Activated CD4-positive, alpha-beta memory T cell treated with anti-CD3 and anti-CD28 coated beads, Interleukin-2, amount 10 ng/mL, durations not matched to agents 7 days and 5 days (primary cell): Measurements from ENCODE around the gene POFUT2. TPM values are rescaled to one million over a fixed set of nuclear protein-coding genes. Genes with fewer than 3 reads are reported as not detected.

Experiments
- CTCF ChIA-PET: fragments of 350-600 bp; sonication (Branson Sonifier 250); formaldehyde crosslinking; loops from one replicate; lab custom pipeline; 2021; ENCODE audit warnings: antibody characterized with exemption, inconsistent platforms; lab: Charles Lee
- POLR2A ChIA-PET: fragments of 350-600 bp; sonication (Branson Sonifier 250); formaldehyde crosslinking; loops from one replicate; lab custom pipeline; 2021; ENCODE audit warnings: antibody characterized with exemption; lab: Charles Lee
- DNase-seq: peaks from one replicate; pipeline ENCODE4 v3.0.0-alpha.2; 2020
- H3K27ac Mint-ChIP-seq: one replicate; pipeline ENCODE4 v1.8.0; 2021; ENCODE audit warnings: mild to moderate bottlenecking, mixed read lengths
- H3K27me3 Mint-ChIP-seq: one replicate; pipeline ENCODE4 v1.8.0; 2021; ENCODE audit warnings: mixed read lengths
- H3K36me3 Mint-ChIP-seq: one replicate; pipeline ENCODE4 v1.8.0; 2021; ENCODE audit warnings: low read depth, mixed read lengths
- H3K4me1 Mint-ChIP-seq: one replicate; pipeline ENCODE4 v1.8.0; 2021; ENCODE audit warnings: mixed read lengths
- H3K4me3 Mint-ChIP-seq: one replicate; pipeline ENCODE4 v1.8.0; 2021; ENCODE audit warnings: mild to moderate bottlenecking, mixed read lengths
- H3K9me3 Mint-ChIP-seq: one replicate; pipeline ENCODE4 v1.8.0; 2021; ENCODE audit warnings: mixed read lengths
- total RNA-seq, 2 experiments: library from RNA; stranded (reverse); gene quantifications; one replicate each; pipeline ENCODE4 v1.2.3, GENCODE V29; 2021

The POFUT2 gene
- total RNA-seq, 2 experiments from 2014 or later: 23.5 to 25.1 TPM

DNA sequence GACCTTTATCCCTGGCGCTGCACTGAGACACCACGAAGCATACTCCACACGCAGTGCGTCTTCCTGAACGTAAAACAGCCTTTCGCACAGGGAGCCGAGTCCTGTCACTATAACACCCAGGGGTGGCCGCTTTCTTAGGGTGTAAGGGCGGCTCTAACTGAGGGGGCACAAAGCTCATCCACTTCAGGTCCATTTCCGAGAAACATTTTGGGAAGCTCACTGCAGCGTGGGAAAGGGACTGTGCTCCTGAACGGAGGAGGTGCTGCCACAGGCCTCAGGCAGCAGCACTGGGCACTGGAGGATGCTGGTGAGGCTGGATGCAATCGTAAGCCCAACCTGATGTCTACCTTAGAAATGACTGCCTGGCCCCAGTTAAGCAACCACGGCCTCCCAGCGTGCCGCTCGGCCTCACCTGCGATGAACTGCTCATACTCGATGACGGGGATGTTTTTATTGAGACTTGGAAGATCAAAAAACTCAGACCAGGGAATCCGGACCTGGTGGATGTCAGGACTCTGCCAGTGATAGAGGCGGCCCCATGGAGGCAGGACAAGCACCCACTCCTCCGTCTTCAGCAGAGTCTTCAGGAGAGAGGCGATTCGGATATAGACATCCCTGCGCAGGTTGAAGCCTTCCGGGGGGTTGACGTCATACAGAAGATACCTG, 2.3 kb downstream of the POFUT2 start:
- H3K27me3 Mint-ChIP-seq: no peaks in the 10 kb centered on the region
- peak overlapping the region; percentile 2 for H3K27ac Mint-ChIP-seq
- peak overlapping the region; percentile 31 for H3K4me3 Mint-ChIP-seq
- H3K4me1 Mint-ChIP-seq: peaks cover 41% of the 10 kb centered on the region
- no peak for DNase-seq
- H3K36me3 Mint-ChIP-seq: peaks cover 30% of the 10 kb centered on the region
- ChIA-PET POLR2A (no interaction called here), CTCF (interaction anchor here (0.5 to 0.7 kb wide), 2 partner anchors 132 to 457 kb away, joined by 3 to 4 read pairs; no protein-coding TSS in a partner anchor)
- H3K9me3 Mint-ChIP-seq: no peaks in the 10 kb centered on the region

GRCh38 chr21:45284456-45284741, 3.3 kb downstream of the POFUT2 start:
- no peaks in the 10 kb centered on the region for H3K27me3 Mint-ChIP-seq
- POLR2A ChIA-PET: interaction anchor here (1.0 kb wide), 1 partner anchor 60 kb away, joined by 3 read pairs; no protein-coding TSS in a partner anchor
- no peak overlapping the region for H3K27ac Mint-ChIP-seq
- no peak overlapping the region for H3K4me3 Mint-ChIP-seq
- peaks cover 30% of the 10 kb centered on the region for H3K36me3 Mint-ChIP-seq
- CTCF ChIA-PET: interaction anchor here (0.7 kb wide), 1 partner anchor 131 kb away, joined by 3 read pairs; no protein-coding TSS in a partner anchor
- no peak for DNase-seq
- H3K4me1 Mint-ChIP-seq: peaks cover 36% of the 10 kb centered on the region
- H3K9me3 Mint-ChIP-seq: no peaks in the 10 kb centered on the region

DNA sequence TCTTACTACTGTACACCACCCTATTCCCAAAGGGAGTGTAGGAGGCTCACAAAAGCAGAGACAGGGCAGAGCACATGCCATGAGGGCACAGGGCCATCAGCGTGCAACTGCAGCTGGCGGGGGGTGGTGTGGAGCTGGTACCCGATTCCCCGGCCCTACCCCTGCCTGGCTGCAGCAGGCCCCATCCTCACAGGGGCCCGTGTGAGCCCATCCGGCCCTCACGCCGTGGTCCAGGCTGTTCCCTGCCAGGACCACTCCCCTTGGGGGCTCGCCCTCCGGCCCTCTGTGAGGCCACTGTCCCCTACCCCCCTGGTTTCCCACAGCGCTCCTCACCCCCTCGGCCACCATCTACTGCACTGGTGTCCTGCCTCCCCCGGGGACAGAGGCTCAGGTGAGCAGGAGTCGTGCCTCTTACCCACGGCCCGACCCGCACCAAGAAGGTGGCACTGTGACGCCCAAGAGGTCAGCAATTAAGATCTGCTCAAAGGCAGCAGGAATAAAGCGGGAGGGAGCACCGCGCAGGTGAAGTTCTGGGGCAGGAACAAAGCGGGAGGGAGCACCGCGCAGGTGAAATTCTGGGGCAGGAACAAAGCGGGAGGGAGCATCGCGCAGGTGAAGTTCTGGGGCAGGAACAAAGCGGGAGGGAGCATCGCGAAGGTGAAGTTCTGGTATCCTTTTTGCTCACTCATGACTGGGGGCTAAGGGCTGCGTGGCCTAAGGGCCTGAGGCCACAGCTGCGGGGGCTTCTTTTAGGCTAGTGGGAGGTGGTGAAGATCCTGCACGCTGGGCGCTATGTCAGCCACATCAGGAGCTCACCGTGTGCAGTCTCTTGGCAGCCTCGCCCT, 3.9 kb downstream of the POFUT2 start:
- ChIA-PET POLR2A (interaction anchor here (1.0 kb wide), 1 partner anchor 59 kb away, joined by 3 read pairs; no protein-coding TSS in a partner anchor), CTCF (no interaction called here)
- no peak overlapping the region for H3K27ac Mint-ChIP-seq
- H3K9me3 Mint-ChIP-seq: no peaks in the 10 kb centered on the region
- H3K27me3 Mint-ChIP-seq: no peaks in the 10 kb centered on the region
- no peak for DNase-seq
- H3K4me1 Mint-ChIP-seq: peaks cover 32% of the 10 kb centered on the region
- H3K36me3 Mint-ChIP-seq: peaks cover 30% of the 10 kb centered on the region
- H3K4me3 Mint-ChIP-seq: no peak overlapping the region

GRCh38 chr21:45283035-45283610, 4.6 kb downstream of the POFUT2 start:
- peaks cover 29% of the 10 kb centered on the region for H3K4me1 Mint-ChIP-seq
- CTCF ChIA-PET: no interaction called here
- POLR2A ChIA-PET: no interaction called here
- no peak for DNase-seq
- H3K9me3 Mint-ChIP-seq: no peaks in the 10 kb centered on the region
- no peaks in the 10 kb centered on the region for H3K27me3 Mint-ChIP-seq
- peaks cover 30% of the 10 kb centered on the region for H3K36me3 Mint-ChIP-seq
- no peak overlapping the region for H3K27ac Mint-ChIP-seq
- H3K4me3 Mint-ChIP-seq: no peak overlapping the region

GRCh38 chr21:45282283-45283034, 5.2 kb downstream of the POFUT2 start:
- Mint-ChIP-seq H3K9me3 (no peaks in the 10 kb centered on the region), H3K27ac (no peak overlapping the region)

GRCh38 chr21:45281411-45282282, 6.0 kb downstream of the POFUT2 start:
- Mint-ChIP-seq H3K36me3 (peaks cover 29% of the 10 kb centered on the region), H3K27ac (no peak overlapping the region), H3K4me3 (no peak overlapping the region), H3K4me1 (peaks cover 25% of the 10 kb centered on the region), H3K27me3 (no peaks in the 10 kb centered on the region), H3K9me3 (no peaks in the 10 kb centered on the region)
- ChIA-PET POLR2A (interaction anchor here (1.1 kb wide), 1 partner anchor 53 kb away, joined by 3 read pairs; no protein-coding TSS in a partner anchor), CTCF (interaction anchor here (1.1 kb wide), 1 partner anchor 10 kb away, joined by 3 read pairs; no protein-coding TSS in a partner anchor)
- DNase-seq: no peak

More at GRCh38 chr21:45282283-45283034, 5.2 kb downstream of the POFUT2 start:
- Mint-ChIP-seq H3K4me3 (no peak overlapping the region), H3K27me3 (no peaks in the 10 kb centered on the region), H3K4me1 (peaks cover 27% of the 10 kb centered on the region), H3K36me3 (peaks cover 28% of the 10 kb centered on the region)
- no peak for DNase-seq
- ChIA-PET CTCF (no interaction called here), POLR2A (no interaction called here)

- H3K36me3 Mint-ChIP-seq: peaks cover 30% of the 10 kb centered on the region
- DNase-seq: no peak
- POLR2A ChIA-PET: interaction anchor here (1.1 to 1.2 kb wide), 2 partner anchors 52 to 56 kb away, joined by 3 read pairs; no protein-coding TSS in a partner anchor
- H3K27ac Mint-ChIP-seq: no peak overlapping the region
- peaks cover 20% of the 10 kb centered on the region for H3K4me1 Mint-ChIP-seq
- CTCF ChIA-PET: interaction anchor here (1.1 kb wide), 1 partner anchor 10 kb away, joined by 3 read pairs; no protein-coding TSS in a partner anchor
- H3K27me3 Mint-ChIP-seq: no peaks in the 10 kb centered on the region
- no peak overlapping the region for H3K4me3 Mint-ChIP-seq
- H3K9me3 Mint-ChIP-seq: no peaks in the 10 kb centered on the region
Measured at GRCh38 chr21:45280969-45281368, 6.7 kb downstream of the POFUT2 start.

GRCh38 chr21:45280178-45280821, 7.4 kb downstream of the POFUT2 start:
- ChIA-PET POLR2A (interaction anchor here (1.2 kb wide), 1 partner anchor 56 kb away, joined by 3 read pairs; no protein-coding TSS in a partner anchor), CTCF (interaction anchor here (1.1 kb wide), 1 partner anchor 9 kb away, joined by 3 read pairs; no protein-coding TSS in a partner anchor)
- no peak overlapping the region for H3K27ac Mint-ChIP-seq
- H3K27me3 Mint-ChIP-seq: no peaks in the 10 kb centered on the region
- peaks cover 25% of the 10 kb centered on the region for H3K36me3 Mint-ChIP-seq
- no peak for DNase-seq
- H3K9me3 Mint-ChIP-seq: no peaks in the 10 kb centered on the region
- H3K4me1 Mint-ChIP-seq: peaks cover 13% of the 10 kb centered on the region
- no peak overlapping the region for H3K4me3 Mint-ChIP-seq

DNA sequence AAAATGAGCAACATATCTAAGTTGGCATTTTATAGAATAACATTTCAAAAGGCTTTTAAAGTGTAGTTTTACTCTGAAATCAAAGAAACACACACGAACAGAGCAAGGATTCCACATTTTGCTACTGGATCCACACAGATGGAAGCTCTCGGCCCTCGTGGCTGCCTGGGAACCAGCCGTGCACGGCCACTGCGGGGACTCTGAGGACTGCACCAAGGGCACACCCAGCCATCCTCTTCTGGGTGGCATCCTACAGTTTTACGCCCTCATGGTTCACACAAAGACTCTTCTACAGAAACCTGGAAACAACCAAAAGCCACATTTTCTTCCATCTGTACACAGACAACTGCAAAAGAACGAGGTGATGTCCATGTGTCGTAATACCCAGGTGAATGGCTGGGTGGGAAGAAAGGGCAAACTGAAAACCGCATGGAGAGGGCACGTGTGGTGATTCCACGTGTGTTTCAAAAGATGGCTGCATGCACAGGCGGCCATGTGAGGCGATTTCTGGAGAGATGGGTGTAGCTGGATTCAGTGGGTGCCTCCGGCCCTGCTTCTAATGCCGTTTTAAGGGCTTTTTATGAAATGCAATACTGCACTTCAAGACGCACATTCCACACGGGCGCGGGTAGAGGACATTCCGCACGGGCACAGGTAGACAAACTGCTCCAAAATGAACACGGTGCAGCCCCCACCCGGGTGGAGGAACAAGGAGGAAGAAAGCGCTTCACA, 8.1 kb downstream of the POFUT2 start:
- Mint-ChIP-seq H3K9me3 (no peaks in the 10 kb centered on the region), H3K36me3 (peaks cover 19% of the 10 kb centered on the region), H3K27me3 (no peaks in the 10 kb centered on the region), H3K27ac (no peak overlapping the region), H3K4me3 (no peak overlapping the region), H3K4me1 (peaks cover 7% of the 10 kb centered on the region)
- CTCF ChIA-PET: no interaction called here
- POLR2A ChIA-PET: interaction anchor here (1.2 kb wide), 1 partner anchor 55 kb away, joined by 3 read pairs; no protein-coding TSS in a partner anchor
- no peak for DNase-seq

DNA sequence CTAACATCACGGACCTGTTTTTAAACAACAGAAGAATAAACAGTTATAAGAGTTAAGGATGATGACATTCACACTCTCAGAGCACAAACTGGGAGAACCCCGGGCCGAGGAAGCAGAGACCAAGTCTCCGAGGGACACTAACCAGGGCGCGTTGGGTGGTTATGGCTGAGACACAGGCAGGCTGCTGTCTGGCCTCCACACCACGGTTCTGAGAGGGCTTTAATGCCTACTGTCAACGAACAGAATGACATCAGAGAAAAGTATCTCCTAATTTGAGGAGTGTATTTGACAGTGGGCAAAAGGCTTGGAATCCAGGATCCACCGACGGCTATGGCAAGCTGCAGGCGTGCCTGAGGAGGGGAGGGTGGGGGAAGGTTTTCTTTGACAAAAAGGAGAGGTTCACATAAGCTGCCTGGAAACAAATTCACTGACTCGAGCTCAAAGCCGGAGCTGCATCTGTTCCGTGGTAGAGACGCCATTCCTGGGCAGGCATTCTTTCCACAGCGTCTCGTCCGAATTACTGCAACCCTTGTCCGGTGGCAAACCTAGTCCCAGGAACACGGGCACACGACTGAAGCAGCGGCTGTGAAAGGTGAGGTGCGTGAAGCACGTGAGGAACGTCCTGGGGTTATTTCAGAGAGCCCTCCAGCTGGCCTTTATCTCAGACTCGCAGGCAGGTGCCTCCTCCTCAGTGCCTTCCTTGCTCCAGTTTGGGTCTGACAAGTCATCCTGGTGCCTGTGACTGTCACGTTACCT, 9.4 kb downstream of the POFUT2 start:
- ChIA-PET CTCF (no interaction called here), POLR2A (interaction anchor here (1.1 kb wide), 1 partner anchor 9 kb away, joined by 3 read pairs; the partner anchor contains the start of gene POFUT2)
- H3K27ac Mint-ChIP-seq: no peak overlapping the region
- no peaks in the 10 kb centered on the region for H3K27me3 Mint-ChIP-seq
- H3K36me3 Mint-ChIP-seq: peaks cover 12% of the 10 kb centered on the region
- no peak overlapping the region for H3K4me3 Mint-ChIP-seq
- H3K9me3 Mint-ChIP-seq: no peaks in the 10 kb centered on the region
- no peak for DNase-seq
- H3K4me1 Mint-ChIP-seq: no peaks in the 10 kb centered on the region
